HG03159 (cell line): ENCODE data around the gene GRAMD1A.
"Not testable (repeated sequence)": the region's sequence is repeated elsewhere in the genome, so short reads cannot be mapped to it uniquely, and the experiment has no call there.

Experiments used
- ATAC-seq: cut with Tn5 transposase; IDR thresholded peaks from one replicate; pipeline ENCODE4 v1.9.1; 2021; ENCODE audit warnings: mild to moderate bottlenecking, moderate library complexity; ENCODE audit not compliant: unreplicated experiment

GRAMD1A gene

DNA sequence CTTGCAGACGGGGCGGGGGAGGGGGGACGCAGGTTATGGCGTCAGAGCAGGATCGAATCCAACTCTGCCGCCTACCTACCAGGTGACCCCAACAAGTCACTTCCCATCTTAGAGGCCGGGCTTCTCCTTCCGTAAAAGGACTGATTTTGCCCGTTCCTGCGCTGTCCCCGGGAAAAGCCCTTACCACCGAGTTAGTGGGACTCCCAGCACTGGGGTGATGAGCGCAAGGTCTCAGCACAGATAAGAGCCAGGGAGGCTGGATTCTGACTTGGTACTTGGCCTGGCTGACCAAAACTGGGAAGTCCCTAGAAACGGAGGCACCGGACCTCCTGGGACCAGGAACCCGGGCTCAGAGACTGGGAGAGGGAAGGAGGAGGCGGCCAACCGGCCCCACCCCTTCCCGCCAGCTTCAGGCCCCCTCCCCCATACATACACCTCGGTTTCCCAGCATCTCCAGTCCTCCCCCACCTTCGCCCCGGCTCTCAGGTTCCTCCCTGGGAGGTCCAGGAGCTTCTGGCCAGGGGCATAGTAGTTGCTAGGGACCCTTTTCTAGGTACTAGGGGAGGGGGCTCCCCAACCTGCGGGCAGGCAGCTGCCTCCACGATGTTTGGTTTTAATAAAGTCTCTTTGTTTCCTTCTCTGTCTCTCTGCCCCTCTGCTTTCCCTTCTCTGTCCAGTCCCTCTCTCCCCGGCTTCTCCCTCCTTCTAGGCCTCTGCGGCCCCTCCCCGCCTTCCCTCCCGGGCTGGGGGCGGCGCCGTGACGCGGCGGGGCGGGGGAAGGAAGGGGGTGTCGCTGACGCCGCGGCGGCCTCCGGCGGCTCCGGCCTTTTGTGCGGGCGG lies at the start of gene GRAMD1A:
GRAMD1A (plus strand) TSS at position 826 of the 840 bp plus-strand sequence. CDS start 156 bp downstream, outside the sequence.
- peak; percentile 53 for ATAC-seq

GRCh38 chr19:34953092-34953491 lies 47.0 kb upstream of the GRAMD1A start:
- no peak for ATAC-seq

GRCh38 chr19:34957830-34958751 lies 42.0 kb upstream of the GRAMD1A start:
- no peak for ATAC-seq

GRCh38 chr19:34959021-34959420 lies 41.1 kb upstream of the GRAMD1A start:
- no peak for ATAC-seq

- no peak for ATAC-seq
Measured at GRCh38 chr19:34960103-34960805, 39.9 kb upstream of the GRAMD1A start.

DNA sequence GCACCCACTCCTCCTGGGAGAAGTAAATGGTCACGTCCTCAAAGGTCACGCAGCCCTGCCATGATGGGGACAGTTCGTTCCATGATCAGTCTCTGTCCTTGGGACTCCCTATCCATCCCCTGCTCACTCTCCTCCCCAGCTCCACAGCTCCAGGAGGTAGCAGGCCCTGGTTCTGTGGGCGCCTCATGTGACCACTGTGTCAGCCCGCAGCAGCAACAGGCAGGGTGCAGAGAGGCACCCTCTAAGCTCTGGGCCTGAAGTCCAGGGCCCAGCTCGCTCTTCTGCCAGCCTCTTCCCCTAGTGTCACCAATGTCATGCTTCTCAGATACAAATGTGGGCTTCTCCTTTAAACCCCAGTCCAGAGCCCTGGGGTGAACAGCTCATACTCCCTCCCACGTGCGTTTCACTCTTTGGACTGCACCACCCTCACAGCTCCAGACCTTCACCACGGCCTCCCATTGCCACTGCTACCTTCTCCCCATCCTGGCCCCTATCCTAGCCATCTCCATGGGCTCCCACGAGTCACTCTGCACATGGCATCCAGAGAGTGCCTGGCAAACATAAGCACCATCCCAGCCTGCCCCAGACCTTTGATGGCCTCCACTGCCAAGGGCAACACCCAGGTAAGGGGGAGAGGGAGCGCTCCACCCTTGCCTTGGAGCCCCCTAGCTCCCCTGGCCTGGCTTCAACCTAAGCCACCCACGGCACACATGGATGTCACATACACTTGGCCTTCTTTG lies 39.0 kb upstream of the GRAMD1A start:
- ATAC-seq: no peak

GRCh38 chr19:34961775-34962686 lies 38.1 kb upstream of the GRAMD1A start:
- no peak for ATAC-seq

- no peak for ATAC-seq
Measured at GRCh38 chr19:34962687-34963572, 37.2 kb upstream of the GRAMD1A start.

DNA sequence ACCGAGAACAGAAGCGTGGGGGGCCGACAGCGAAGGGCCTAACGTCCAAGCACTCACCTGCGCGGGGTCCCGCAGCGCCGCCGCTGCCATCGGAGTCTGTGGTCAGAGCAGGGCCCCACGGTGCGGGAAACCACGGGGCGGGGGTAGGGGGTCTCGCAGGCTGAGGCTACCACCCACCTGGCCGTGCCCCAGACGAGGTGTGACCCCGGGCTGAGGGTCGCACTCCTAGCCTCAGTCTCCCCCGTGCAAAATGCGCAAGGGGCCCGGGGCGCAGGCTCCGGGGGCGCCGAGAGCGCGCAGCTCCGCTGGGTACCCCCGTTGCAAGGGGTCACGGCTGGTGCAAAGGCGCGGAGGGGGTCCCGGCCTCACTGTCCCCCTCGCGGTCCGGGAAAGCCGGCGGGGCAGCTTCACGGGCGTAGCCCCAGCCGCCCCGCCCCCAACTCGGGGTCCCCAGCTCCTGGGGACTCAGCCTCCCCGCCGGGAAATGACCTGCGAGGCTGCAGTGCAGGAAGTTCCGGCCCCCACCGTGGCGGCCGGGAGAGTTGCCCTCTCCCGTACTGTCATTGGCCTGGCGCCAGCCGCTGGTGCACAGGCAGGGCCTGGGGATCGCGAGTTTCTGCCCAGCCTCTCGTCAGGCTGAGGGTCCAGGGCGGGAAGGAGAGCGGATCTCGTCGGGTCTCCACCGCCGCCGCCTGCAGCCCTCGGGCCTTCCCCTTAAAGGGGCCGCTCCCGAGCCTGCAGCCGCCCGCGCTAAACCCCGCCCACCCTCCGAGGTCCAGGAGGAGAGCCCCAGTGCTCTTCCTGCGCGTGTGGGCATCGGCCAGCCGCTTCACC lies 36.3 kb upstream of the GRAMD1A start, which contains the start of gene ZNF792:
ZNF792 (minus strand) TSS at position 657 of the 834 bp plus-strand sequence; CDS start at position 90, 567 bp downstream.
- ATAC-seq: peak; percentile 57

DNA sequence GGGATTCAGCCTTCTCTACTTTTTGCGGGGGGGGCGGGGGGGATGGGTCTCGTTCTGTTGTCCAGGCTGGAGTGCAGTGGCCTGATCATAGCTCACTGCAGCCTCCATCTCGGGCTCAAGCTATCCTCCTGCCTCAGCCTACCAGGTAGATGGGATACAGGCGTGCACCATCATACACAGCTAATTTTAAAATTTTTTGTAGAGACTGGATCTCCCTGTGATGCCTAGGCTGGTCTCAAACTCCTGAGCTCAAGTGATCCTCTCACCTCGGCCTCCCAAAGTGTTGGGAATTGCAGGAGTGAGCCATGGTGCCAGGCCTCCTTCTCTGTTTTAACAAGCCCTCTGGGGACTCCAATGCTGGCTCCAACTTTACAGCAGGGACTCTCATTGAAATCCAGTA lies 35.5 kb upstream of the GRAMD1A start:
- ATAC-seq: no peak

DNA sequence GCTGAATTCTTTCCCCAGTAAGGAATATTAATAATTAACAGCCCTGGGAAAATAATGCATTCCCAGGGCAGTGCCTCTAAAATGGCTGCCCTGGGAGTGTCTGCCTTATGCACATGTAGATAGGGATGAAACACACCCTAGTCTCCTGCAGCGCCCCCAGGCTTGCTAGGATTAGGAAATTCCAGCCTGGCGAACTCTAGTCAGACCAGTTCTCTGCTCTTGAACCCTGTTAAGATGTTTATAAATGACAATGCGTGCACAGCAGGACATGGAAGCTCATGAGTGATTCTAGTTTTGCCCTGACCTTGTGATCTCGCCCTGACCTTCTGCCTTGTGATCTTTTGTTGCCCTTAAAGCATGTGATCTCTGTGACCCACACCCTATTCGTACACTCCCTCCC lies 34.6 kb upstream of the GRAMD1A start:
- ATAC-seq: not testable (repeated sequence)

GRCh38 chr19:34967551-34967950 lies 32.6 kb upstream of the GRAMD1A start:
- ATAC-seq: no peak

DNA sequence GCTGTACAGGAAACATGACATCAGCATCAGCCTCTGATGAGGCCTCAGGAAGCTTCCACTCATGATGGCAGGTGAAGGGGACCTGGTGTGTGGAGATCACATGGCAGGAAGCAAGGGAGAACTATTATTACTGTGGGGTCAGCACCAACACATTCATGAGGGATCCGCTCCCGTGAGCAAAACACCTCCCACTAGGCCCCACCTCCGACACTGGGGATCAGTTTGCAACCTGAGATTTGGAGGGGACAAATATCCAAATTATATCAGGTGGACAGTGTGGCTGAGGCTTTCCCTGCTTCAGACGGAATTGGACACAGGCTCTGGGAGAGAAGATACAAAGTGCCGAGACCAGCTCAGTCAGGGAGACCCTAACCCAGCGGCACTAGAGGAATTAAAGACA lies 30.4 kb upstream of the GRAMD1A start:
- no peak for ATAC-seq

GRCh38 chr19:34970185-34970780 lies 29.8 kb upstream of the GRAMD1A start:
- not testable (repeated sequence) for ATAC-seq

GRCh38 chr19:34972163-34972705 lies 27.9 kb upstream of the GRAMD1A start:
- ATAC-seq: no peak

- ATAC-seq: no peak
Measured at GRCh38 chr19:34974646-34975045, 25.5 kb upstream of the GRAMD1A start.

DNA sequence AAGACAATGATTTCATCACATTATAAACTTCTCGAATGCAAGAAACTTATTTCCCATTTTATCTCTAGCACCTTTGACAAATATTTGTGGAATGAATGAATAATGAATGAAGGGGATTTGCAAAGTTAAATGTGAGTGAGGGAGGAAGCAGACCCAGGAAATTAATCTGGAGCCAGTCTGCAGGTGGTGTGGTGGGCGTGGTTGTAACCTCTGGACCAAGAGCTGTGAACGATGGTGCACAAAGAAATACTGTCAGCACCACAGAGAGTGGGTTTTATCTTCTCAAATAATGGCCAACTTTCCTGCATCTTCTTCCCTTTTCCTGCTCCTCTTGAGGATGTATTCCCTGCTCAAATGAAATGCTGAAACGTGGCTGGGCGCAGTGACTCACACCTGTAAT lies 25.1 kb upstream of the GRAMD1A start:
- ATAC-seq: no peak
